Loucy (cell line): ENCODE measurements around the gene KDM6B.

Experiments
- H2AFZ ChIP-seq: fragments of 200-600 bp; sonication (generic); 2 replicates; pipeline ENCODE4 v1.6.0; 2016; ENCODE audit warnings: antibody characterized with exemption, mild to moderate bottlenecking, low read length, moderate library complexity
- H3F3A ChIP-seq: fragments of 200-600 bp; 2 replicates; pipeline ENCODE4 v1.6.0; 2016; ENCODE audit warnings: antibody characterized with exemption, low read depth, mild to moderate bottlenecking
- H3K27me3 ChIP-seq: fragments of 200-600 bp; sonication (generic); 2 replicates; pipeline ENCODE4 v1.6.1; 2014; ENCODE audit warnings: low read length, mild to moderate bottlenecking; ENCODE audit not compliant: insufficient read depth, poor library complexity, severe bottlenecking
- H3K36me3 ChIP-seq: fragments of 200-600 bp; sonication (generic); 2 replicates; pipeline ENCODE4 v1.6.1; 2016; ENCODE audit warnings: low read length; ENCODE audit not compliant: insufficient read depth
- H3K4me1 ChIP-seq: fragments of 200-600 bp; sonication (generic); 2 replicates; pipeline ENCODE4 v1.5.1; 2014; ENCODE audit warnings: low read length, mild to moderate bottlenecking; ENCODE audit not compliant: insufficient read depth, poor library complexity, severe bottlenecking
- H3K4me2 ChIP-seq: fragments of 200-600 bp; sonication (generic); 2 replicates; pipeline ENCODE4 v1.6.0; 2014; ENCODE audit warnings: antibody characterized with exemption, low read length, low read depth, mild to moderate bottlenecking; ENCODE audit not compliant: poor library complexity, severe bottlenecking
- H3K4me3 ChIP-seq: fragments of 200-600 bp; sonication (generic); 2 replicates; pipeline ENCODE4 v1.5.1; 2014; ENCODE audit warnings: low read length, mild to moderate bottlenecking, mixed read lengths; ENCODE audit not compliant: poor library complexity, severe bottlenecking
- H3K79me2 ChIP-seq: fragments of 200-600 bp; sonication (generic); 2 replicates; pipeline ENCODE4 v1.6.1; 2014; ENCODE audit warnings: low read length; ENCODE audit not compliant: insufficient read depth
- H3K9ac ChIP-seq: fragments of 200-600 bp; sonication (generic); 2 replicates; pipeline ENCODE4 v1.6.0; 2014; ENCODE audit warnings: mild to moderate bottlenecking, low read depth, low read length, moderate library complexity; ENCODE audit not compliant: poor library complexity, severe bottlenecking
- H3K9me2 ChIP-seq: fragments of 200-600 bp; sonication (generic); replicated peaks from 2 replicates; pipeline ENCODE4 v1.6.1; 2016; ENCODE audit warnings: low read depth, low read length, mixed read lengths
- H3K9me3 ChIP-seq: fragments of 200-600 bp; sonication (generic); 2 replicates; pipeline ENCODE4 v1.6.1; 2014; ENCODE audit warnings: mild to moderate bottlenecking, antibody characterized with exemption, low read length, low read depth; ENCODE audit not compliant: insufficient read depth
- H4K20me1 ChIP-seq: fragments of 200-600 bp; sonication (generic); 2 replicates; pipeline ENCODE4 v1.6.0; 2014; ENCODE audit warnings: antibody characterized with exemption, low read length, mild to moderate bottlenecking; ENCODE audit not compliant: insufficient read depth, poor library complexity, severe bottlenecking
- EZH2phosphoT487 ChIP-seq: fragments of 200-600 bp; IDR thresholded peaks from 2 replicates; pipeline ENCODE4 v1.6.1; 2018; ENCODE audit warnings: antibody characterized with exemption, mild to moderate bottlenecking, moderate library complexity, borderline replicate concordance
- TF ChIP-seq, protein P1 (sequence below): fragments of 200-600 bp; sonication (generic); conservative IDR thresholded peaks from 2 replicates; pipeline ENCODE4 v1.5.1; 2014; ENCODE audit warnings: mild to moderate bottlenecking, antibody characterized with exemption, low read length

The KDM6B gene

DNA sequence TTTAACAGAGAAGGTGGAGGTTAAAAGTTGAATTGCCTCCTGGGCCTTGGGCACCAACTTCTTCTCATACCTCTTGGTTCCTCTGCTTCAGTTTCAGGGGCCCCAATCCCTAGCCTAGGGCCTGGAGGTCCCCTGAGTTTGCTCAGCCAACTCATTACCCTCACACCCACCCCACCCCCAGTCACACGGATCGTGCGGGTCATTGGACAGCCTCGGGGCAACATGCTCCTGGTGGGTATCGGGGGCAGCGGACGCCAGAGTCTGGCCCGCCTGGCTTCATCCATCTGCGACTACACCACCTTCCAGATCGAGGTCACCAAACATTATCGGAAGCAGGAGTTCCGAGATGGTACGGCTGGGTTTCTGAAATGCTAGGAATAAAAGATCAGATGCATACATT, 36.0 kb upstream of the KDM6B start:
- H3K4me3 ChIP-seq = no peak overlapping the region
- H3K27me3 ChIP-seq = no peaks in the 10 kb centered on the region
- no peaks in the 10 kb centered on the region for H3K9me2 ChIP-seq
- H3K4me2 ChIP-seq = no peak overlapping the region
- H4K20me1 ChIP-seq = no peaks in the 10 kb centered on the region
- no peak for TF ChIP-seq EZH2phosphoT487
- TF ChIP-seq, protein P1, sequence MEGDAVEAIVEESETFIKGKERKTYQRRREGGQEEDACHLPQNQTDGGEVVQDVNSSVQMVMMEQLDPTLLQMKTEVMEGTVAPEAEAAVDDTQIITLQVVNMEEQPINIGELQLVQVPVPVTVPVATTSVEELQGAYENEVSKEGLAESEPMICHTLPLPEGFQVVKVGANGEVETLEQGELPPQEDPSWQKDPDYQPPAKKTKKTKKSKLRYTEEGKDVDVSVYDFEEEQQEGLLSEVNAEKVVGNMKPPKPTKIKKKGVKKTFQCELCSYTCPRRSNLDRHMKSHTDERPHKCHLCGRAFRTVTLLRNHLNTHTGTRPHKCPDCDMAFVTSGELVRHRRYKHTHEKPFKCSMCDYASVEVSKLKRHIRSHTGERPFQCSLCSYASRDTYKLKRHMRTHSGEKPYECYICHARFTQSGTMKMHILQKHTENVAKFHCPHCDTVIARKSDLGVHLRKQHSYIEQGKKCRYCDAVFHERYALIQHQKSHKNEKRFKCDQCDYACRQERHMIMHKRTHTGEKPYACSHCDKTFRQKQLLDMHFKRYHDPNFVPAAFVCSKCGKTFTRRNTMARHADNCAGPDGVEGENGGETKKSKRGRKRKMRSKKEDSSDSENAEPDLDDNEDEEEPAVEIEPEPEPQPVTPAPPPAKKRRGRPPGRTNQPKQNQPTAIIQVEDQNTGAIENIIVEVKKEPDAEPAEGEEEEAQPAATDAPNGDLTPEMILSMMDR = no peak
- no peaks in the 10 kb centered on the region for H3K36me3 ChIP-seq
- H3K79me2 ChIP-seq = no peaks in the 10 kb centered on the region
- H3K9me3 ChIP-seq = no peaks in the 10 kb centered on the region
- no peaks in the 10 kb centered on the region for H3F3A ChIP-seq
- H3K9ac ChIP-seq = no peak overlapping the region
- no peaks in the 10 kb centered on the region for H3K4me1 ChIP-seq
- H2AFZ ChIP-seq = no peak overlapping the region

DNA sequence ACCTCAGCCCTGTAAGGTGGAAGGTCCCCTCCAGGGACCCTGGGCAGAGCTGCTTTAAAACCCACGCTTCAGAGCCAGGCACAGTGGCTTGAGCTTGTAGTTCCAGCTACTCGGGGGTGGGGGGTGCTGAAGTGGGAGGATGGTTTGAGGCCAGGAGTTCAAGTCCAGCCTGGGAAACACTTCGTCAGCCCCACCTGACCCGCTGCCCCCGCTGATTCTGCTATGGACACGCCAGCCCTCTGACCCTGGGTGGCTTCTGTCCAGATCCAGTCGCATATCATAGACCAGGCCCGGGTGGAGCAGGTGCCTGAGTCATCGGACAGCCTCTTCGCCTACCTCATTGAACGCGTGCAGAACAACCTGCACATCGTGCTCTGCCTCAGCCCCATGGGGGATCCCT, 35.2 kb upstream of the KDM6B start:
- Histone ChIP-seq H3F3A (no peaks in the 10 kb centered on the region), H3K36me3 (no peaks in the 10 kb centered on the region), H3K4me3 (no peak overlapping the region), H3K79me2 (no peaks in the 10 kb centered on the region), H3K9me2 (no peaks in the 10 kb centered on the region), H3K9me3 (no peaks in the 10 kb centered on the region), H3K4me2 (no peak overlapping the region), H3K4me1 (no peaks in the 10 kb centered on the region), H3K27me3 (no peaks in the 10 kb centered on the region), H4K20me1 (no peaks in the 10 kb centered on the region), H3K9ac (no peak overlapping the region), H2AFZ (no peak overlapping the region)
- TF ChIP-seq, protein P1 = no peak
- TF ChIP-seq EZH2phosphoT487 = no peak

- H3K36me3 ChIP-seq = no peaks in the 10 kb centered on the region
- H3K9ac ChIP-seq = no peak overlapping the region
- no peaks in the 10 kb centered on the region for H3K4me1 ChIP-seq
Measured at GRCh38 chr17:7803981-7804380, 30.0 kb upstream of the KDM6B start.

More at GRCh38 chr17:7803981-7804380, 30.0 kb upstream of the KDM6B start:
- no peak overlapping the region for H3K4me2 ChIP-seq
- TF ChIP-seq, protein P1 = no peak
- no peak for TF ChIP-seq EZH2phosphoT487
- H2AFZ ChIP-seq = no peak overlapping the region
- no peaks in the 10 kb centered on the region for H3K27me3 ChIP-seq
- H4K20me1 ChIP-seq = no peaks in the 10 kb centered on the region
- H3K4me3 ChIP-seq = no peak overlapping the region
- H3K9me2 ChIP-seq = no peaks in the 10 kb centered on the region
- H3K9me3 ChIP-seq = no peaks in the 10 kb centered on the region
- no peaks in the 10 kb centered on the region for H3F3A ChIP-seq
- no peaks in the 10 kb centered on the region for H3K79me2 ChIP-seq
